Lower lobe of right lung (tissue), 2 donors: ENCODE data around the gene DIABLO. TPM values are rescaled to one million over a fixed set of nuclear protein-coding genes. Genes with fewer than 3 reads are reported as not detected.

Experiments
- ATAC-seq, 2 donors: fragments of 200-7000 bp; cut with Tn5 transposase; one replicate each; pipeline ENCODE4 v1.9.1; 2020 to 2022; ENCODE audit warnings: mild to moderate bottlenecking in 2 of 2, moderate library complexity in 2 of 2
- DNase-seq: peaks from one replicate; pipeline ENCODE4 v3.0.0-alpha.2; 2020
- H3K27ac ChIP-seq: fragments of 200-600 bp; one replicate; pipeline ENCODE4 v1.8.0; 2022
- H3K27me3 ChIP-seq: fragments of 200-600 bp; one replicate; pipeline ENCODE4 v1.8.0; 2022; ENCODE audit warnings: low read depth
- H3K36me3 ChIP-seq: fragments of 200-600 bp; one replicate; pipeline ENCODE4 v1.8.0; 2022; ENCODE audit warnings: mild to moderate bottlenecking
- H3K4me1 ChIP-seq: fragments of 200-600 bp; one replicate; pipeline ENCODE4 v1.8.0; 2022
- H3K4me3 ChIP-seq: fragments of 200-600 bp; one replicate; pipeline ENCODE4 v1.8.0; 2022; ENCODE audit warnings: mild to moderate bottlenecking
- H3K9me3 ChIP-seq: fragments of 200-600 bp; one replicate; pipeline ENCODE4 v1.8.0; 2022
- intact Hi-C: fragments of 100-400 bp; cut with DNase I; formaldehyde crosslinking; loops from one replicate; pipeline ENCODE4 v1.11.0; 2022
- total RNA-seq: library from RNA; stranded (reverse); fragmentation: NEBNext Ultra II Directional; extraction: Animal tissue kit (Norgen Biotek cat#: 25700); gene quantifications from one replicate; pipeline ENCODE4 v1.2.1, GENCODE V29; 2021
- TF ChIP-seq, protein P1 (sequence below): fragments of 200-600 bp; IDR thresholded peaks from one replicate; pipeline ENCODE4 v1.8.0; 2022; ENCODE audit warnings: antibody characterized with exemption, mild to moderate bottlenecking
- donor health status: DM: no; HTN: yes; CAD: no; lungs with severe emphysema.

The DIABLO gene
- total RNA-seq, 1 donor from 2014 or later, result 31.1 TPM

DNA sequence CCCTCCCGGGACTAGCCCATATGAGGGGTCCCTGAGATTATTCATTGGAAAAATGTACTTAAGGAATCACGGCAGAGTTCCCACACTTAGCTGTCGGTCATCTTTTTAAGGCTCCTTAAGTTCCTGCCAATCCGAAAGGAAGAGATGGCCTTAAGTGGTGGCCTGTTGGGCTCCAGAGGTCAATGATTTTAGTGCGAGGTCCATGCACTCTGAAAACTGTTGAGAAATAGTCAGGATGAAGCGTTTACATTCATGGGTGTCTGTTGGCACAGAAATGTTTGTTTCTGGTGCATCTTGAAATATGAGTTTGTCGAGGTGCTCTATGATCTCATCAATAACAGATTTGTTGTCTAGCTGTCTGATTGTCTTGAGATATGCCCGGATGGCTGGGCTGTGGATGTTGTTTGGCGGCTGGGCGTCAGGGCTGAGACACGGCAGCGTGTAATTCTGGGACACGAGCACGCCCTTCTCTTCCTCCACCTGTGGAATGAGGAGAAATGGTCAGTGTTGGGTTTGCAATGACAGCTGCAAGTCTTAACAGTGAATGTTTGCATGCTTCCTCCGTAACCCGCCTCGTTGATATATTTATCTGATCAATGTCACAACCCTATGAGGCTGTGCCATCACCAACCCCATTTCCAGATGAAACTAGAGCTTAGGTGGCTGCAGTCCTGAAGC, 53.5 kb downstream of the DIABLO start:
- no peaks in the 10 kb centered on the region for H3K4me1 ChIP-seq
- H3K4me3 ChIP-seq, result no peak overlapping the region
- TF ChIP-seq, protein P1, sequence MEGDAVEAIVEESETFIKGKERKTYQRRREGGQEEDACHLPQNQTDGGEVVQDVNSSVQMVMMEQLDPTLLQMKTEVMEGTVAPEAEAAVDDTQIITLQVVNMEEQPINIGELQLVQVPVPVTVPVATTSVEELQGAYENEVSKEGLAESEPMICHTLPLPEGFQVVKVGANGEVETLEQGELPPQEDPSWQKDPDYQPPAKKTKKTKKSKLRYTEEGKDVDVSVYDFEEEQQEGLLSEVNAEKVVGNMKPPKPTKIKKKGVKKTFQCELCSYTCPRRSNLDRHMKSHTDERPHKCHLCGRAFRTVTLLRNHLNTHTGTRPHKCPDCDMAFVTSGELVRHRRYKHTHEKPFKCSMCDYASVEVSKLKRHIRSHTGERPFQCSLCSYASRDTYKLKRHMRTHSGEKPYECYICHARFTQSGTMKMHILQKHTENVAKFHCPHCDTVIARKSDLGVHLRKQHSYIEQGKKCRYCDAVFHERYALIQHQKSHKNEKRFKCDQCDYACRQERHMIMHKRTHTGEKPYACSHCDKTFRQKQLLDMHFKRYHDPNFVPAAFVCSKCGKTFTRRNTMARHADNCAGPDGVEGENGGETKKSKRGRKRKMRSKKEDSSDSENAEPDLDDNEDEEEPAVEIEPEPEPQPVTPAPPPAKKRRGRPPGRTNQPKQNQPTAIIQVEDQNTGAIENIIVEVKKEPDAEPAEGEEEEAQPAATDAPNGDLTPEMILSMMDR, result no peak
- no peaks in the 10 kb centered on the region for H3K36me3 ChIP-seq
- no peak overlapping the region for H3K27ac ChIP-seq
- ATAC-seq, result no peak
- intact Hi-C loops, result no loop called here
- no peaks in the 10 kb centered on the region for H3K9me3 ChIP-seq
- DNase-seq, result no peak
- H3K27me3 ChIP-seq, result no peaks in the 10 kb centered on the region

DNA sequence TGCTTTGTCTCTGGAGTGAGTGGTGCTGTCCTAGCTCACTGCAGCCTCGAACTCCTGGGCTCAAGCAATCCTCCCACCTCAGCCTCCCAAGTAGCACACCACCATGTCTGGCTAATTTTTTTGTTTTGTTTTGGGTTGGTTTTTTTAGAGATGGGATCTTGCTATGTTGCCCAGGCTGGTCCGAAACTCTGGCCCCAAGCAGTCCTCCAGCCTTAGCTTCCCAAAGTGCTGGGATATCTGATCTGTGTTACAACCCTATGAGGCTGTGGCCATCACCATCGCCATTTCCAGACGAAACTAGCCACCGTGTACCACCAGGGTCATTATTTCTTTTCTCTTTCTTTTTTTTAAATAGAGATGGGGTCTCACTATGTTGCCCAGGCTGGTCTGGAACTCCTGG, 54.5 kb downstream of the DIABLO start:
- Histone ChIP-seq H3K4me1 (no peaks in the 10 kb centered on the region), H3K9me3 (no peaks in the 10 kb centered on the region), H3K27me3 (no peaks in the 10 kb centered on the region), H3K36me3 (no peaks in the 10 kb centered on the region), H3K4me3 (no peak overlapping the region), H3K27ac (no peak overlapping the region)
- no peak for DNase-seq
- ATAC-seq, result no peak
- TF ChIP-seq, protein P1, result no peak
- intact Hi-C loops, result no loop called here

DNA sequence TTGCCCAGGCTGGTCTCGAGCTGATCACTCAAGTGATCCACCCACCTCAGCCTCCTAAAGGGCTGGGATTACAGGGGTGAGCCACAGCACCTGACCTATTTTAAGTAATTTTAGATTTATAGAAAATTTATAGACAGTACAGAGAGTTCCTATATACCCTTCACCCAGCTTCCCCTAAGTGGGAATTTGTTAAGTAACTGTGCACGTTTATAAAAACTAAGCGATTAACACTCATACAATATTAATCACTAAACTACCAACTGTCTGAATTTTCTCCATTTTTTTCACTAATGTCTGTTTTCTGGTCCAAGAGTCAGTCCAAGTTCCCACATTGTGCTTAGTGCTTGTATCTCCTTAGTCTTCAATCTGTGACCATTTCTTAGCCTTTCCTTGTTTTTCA, 57.4 kb downstream of the DIABLO start:
- H3K9me3 ChIP-seq, result no peaks in the 10 kb centered on the region
- H3K4me3 ChIP-seq, result no peak overlapping the region
- no peaks in the 10 kb centered on the region for H3K27me3 ChIP-seq
- no peaks in the 10 kb centered on the region for H3K4me1 ChIP-seq
- DNase-seq, result no peak
- TF ChIP-seq, protein P1, result no peak
- H3K27ac ChIP-seq, result no peak overlapping the region
- H3K36me3 ChIP-seq, result no peaks in the 10 kb centered on the region
- intact Hi-C loops, result no loop called here
- ATAC-seq, result no peak

DNA sequence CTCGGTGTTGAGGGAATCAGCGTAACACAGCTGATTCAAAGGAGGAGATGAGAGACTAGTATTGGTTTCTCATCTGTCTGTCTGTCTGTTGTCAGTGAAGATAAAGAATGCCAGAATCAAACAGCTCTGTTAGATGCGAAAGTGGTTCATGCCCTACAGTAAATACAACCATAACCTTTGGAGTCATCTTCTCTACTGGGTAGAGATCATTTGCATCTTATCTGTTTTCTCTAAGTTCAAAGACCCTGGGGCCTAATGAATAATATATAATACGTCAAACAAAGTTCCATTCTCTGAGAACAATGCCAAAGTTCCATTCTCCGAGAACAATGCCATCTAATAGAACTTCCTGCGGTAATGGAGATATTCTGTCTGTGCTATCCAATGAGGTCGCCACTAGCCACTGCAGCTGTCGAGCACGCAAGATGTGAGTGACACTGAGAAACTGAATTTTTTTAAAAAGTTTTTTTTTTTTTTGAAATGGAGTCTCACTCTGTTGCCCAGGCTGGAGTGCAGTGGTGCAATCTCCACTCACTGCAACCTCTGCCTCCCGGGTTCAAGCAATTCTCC, 58.4 kb downstream of the DIABLO start:
- Histone ChIP-seq H3K4me1 (no peaks in the 10 kb centered on the region), H3K36me3 (no peaks in the 10 kb centered on the region), H3K27me3 (no peaks in the 10 kb centered on the region), H3K4me3 (no peak overlapping the region), H3K9me3 (no peaks in the 10 kb centered on the region), H3K27ac (no peak overlapping the region)
- intact Hi-C loops, result no loop called here
- TF ChIP-seq, protein P1, result no peak
- no peak for DNase-seq
- ATAC-seq, result no peak

DNA sequence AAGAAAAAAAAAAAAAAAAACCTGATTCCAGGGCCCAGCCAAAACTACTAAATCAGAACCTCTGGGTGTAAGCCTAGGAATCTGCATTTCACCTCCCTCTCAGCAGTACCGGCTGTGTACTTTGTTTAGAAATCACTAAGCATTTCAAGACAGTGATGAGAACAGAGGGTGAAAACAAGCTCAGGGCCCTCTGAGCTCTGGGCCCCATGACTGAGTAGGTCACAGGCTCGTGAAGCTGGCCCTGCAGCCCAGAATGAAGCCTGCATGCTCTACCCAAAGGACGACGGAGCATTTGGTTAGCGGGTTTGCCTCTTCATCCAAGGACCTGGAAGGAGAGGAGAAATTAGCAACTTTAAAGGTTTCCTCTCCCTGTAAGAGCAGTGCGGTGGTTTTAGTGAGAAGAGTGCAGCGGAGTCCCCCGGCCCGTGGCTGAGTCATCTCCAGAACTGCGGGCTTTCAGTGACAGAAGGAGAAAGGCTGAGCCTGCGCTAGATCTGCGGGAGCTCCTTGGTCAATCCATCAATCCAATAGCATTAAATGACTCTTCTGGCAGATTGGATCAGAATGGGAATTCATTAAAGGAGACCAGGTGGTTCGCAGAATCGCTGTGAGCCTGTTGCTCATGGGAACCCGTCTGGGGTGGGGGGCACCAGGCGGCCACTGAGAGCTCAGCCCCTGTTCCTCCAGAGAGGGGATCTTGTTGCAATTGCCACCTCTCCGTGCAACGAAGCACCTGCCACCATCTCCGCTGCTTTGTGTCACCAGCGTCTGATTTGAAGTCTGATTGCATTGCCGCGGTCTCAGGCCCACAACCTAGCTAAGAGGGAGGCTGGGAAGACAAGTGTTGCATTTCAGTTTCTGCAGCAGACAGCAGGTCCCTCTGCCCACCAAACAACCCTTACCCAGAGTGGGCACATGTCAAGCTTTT, 59.2 kb downstream of the DIABLO start:
- Histone ChIP-seq H3K27ac (no peak overlapping the region), H3K4me1 (no peaks in the 10 kb centered on the region), H3K36me3 (no peaks in the 10 kb centered on the region), H3K4me3 (no peak overlapping the region), H3K27me3 (no peaks in the 10 kb centered on the region), H3K9me3 (no peaks in the 10 kb centered on the region)
- TF ChIP-seq, protein P1, result no peak
- intact Hi-C loops, result no loop called here
- no peak for ATAC-seq
- no peak for DNase-seq
